SK-N-SH (cell line): ENCODE results near the gene SPI1. TPM values are rescaled to one million over a fixed set of nuclear protein-coding genes. Genes with fewer than 3 reads are reported as not detected.

Experiments used
- CTCF ChIA-PET: fragments of 300-600, 350-600 bp; formaldehyde crosslinking; extraction: SDS; loops from one replicate; lab custom pipeline; 2021; lab: Yijun Ruan, JAX
- POLR2A ChIA-PET: fragments of 350-600 bp; sonication (Branson Sonifier 250); formaldehyde crosslinking; extraction: SDS; loops from one replicate; lab custom pipeline; 2020; ENCODE audit warnings: antibody characterized with exemption, inconsistent platforms; lab: Yijun Ruan, JAX
- DNase-seq: peaks from one replicate; pipeline ENCODE4 v3.0.0; 2012
- H2AFZ ChIP-seq: fragments of 200-600 bp; sonication (generic); 2 replicates; pipeline ENCODE4 v1.8.1; 2016; ENCODE audit warnings: antibody characterized with exemption, mild to moderate bottlenecking, low read depth
- H3F3A ChIP-seq: fragments of 200-600 bp; sonication (generic); replicated peaks from 2 replicates; pipeline ENCODE3; 2016; ENCODE audit warnings: antibody characterized with exemption, mild to moderate bottlenecking; ENCODE audit not compliant: insufficient read depth
- H3K27ac ChIP-seq, 2 experiments: fragments of 200-500 bp in 1 of 2; fragments of 200-600 bp in 1 of 2; sonication (Bioruptor generic) in 1 of 2; sonication (generic), shearing (Covaris generic) in 1 of 2; 2 replicates each; pipeline versions ENCODE4 v1.5.1 to v1.6.1; 2014 to 2016; ENCODE audit warnings: low read depth in 2 of 2, inconsistent platforms in 1 of 2, low read length in 1 of 2, mild to moderate bottlenecking in 1 of 2, mixed read lengths in 1 of 2
- H3K27me3 ChIP-seq: fragments of 200-600 bp; sonication (generic), shearing (Covaris generic); 2 replicates; pipeline ENCODE4 v1.6.1; 2016; ENCODE audit warnings: mixed run types; ENCODE audit not compliant: insufficient read depth
- H3K36me3 ChIP-seq, 2 experiments: fragments of 200-500 bp in 1 of 2; fragments of 200-600 bp in 1 of 2; sonication (Bioruptor generic) in 1 of 2; sonication (generic) in 1 of 2; replicated peaks in 1 of 2; 2 replicates each; pipeline versions ENCODE3 to v1.5.1; 2014 to 2016; ENCODE audit warnings: low read length in 1 of 2, mild to moderate bottlenecking in 1 of 2; ENCODE audit not compliant: insufficient read depth in 2 of 2, control insufficient read depth in 1 of 2
- H3K4me1 ChIP-seq, 2 experiments: fragments of 200-500 bp in 1 of 2; fragments of 200-600 bp in 1 of 2; sonication (Bioruptor generic) in 1 of 2; sonication (generic), shearing (Covaris generic) in 1 of 2; 2 replicates each; pipeline versions ENCODE4 v1.5.1 to v1.6.1; 2014 to 2016; ENCODE audit warnings: low read depth in 1 of 2, low read length in 1 of 2, mixed run types in 1 of 2; ENCODE audit not compliant: insufficient read depth in 2 of 2, control insufficient read depth in 1 of 2
- H3K4me2 ChIP-seq: fragments of 200-600 bp; sonication (generic), shearing (Covaris generic); 2 replicates; pipeline ENCODE4 v1.6.1; 2017; ENCODE audit warnings: mixed run types
- H3K4me3 ChIP-seq, 2 experiments: fragments of 200-500 bp in 1 of 2; fragments of 200-600 bp in 1 of 2; sonication (Bioruptor generic) in 1 of 2; sonication (generic), shearing (Covaris generic) in 1 of 2; 2 replicates each; pipeline versions ENCODE4 v1.5.1 to v1.8.1; 2014 to 2016; ENCODE audit warnings: low read depth in 2 of 2, inconsistent platforms in 1 of 2, low read length in 1 of 2, mild to moderate bottlenecking in 1 of 2, mixed read lengths in 1 of 2, moderate library complexity in 1 of 2
- H3K79me2 ChIP-seq: fragments of 200-600 bp; sonication (generic); 2 replicates; pipeline ENCODE4 v1.8.1; 2017; ENCODE audit warnings: mild to moderate bottlenecking; ENCODE audit not compliant: insufficient read depth
- H3K9ac ChIP-seq: fragments of 200-600 bp; sonication (generic); 2 replicates; pipeline ENCODE4 v1.6.1; 2017; ENCODE audit warnings: mixed run types
- H3K9me2 ChIP-seq: fragments of 200-600 bp; sonication (generic); 2 replicates; pipeline ENCODE4 v1.6.1; 2017; ENCODE audit warnings: mixed run types
- H3K9me3 ChIP-seq: fragments of 200-600 bp; sonication (generic); 2 replicates; pipeline ENCODE4 v1.6.1; 2017; ENCODE audit warnings: mixed run types, mild to moderate bottlenecking, moderate library complexity
- H4K20me1 ChIP-seq: fragments of 200-600 bp; sonication (generic); 2 replicates; pipeline ENCODE4 v1.6.1; 2017; ENCODE audit warnings: mild to moderate bottlenecking, mixed run types; ENCODE audit not compliant: insufficient read depth
- ELF1 ChIP-seq: IDR thresholded peaks from 2 replicates; pipeline ENCODE4 v1.4.0; 2012
- EP300 ChIP-seq, 2 experiments: IDR thresholded peaks; 2 replicates each; pipeline versions ENCODE4 v1.4.0 to v1.6.1; 2012; ENCODE audit warnings: borderline replicate concordance in 1 of 2, low read depth in 1 of 2, low read length in 1 of 2
- FOSL2 ChIP-seq: IDR thresholded peaks from 2 replicates; pipeline ENCODE4 v1.4.0; 2012; ENCODE audit warnings: low read depth, mild to moderate bottlenecking, moderate library complexity, borderline replicate concordance
- FOXJ3 ChIP-seq: sonication (generic); formaldehyde crosslinking; IDR thresholded peaks from 2 replicates; pipeline ENCODE4 v1.5.1; 2020; ENCODE audit warnings: mild to moderate bottlenecking, missing genetic modification reagents
- FOXM1 ChIP-seq: IDR thresholded peaks from 2 replicates; pipeline ENCODE4 v1.4.0; 2012; ENCODE audit warnings: low read depth, mild to moderate bottlenecking
- GABPA ChIP-seq: IDR thresholded peaks from 2 replicates; pipeline ENCODE4 v1.4.0; 2012; ENCODE audit warnings: low read depth, mild to moderate bottlenecking
- MXI1 ChIP-seq: IDR thresholded peaks from 2 replicates; pipeline ENCODE4 v1.6.1; 2012; ENCODE audit warnings: mild to moderate bottlenecking, low read depth, low read length, improper control_type of control experiment
- RAD21 ChIP-seq: IDR thresholded peaks from 2 replicates; pipeline ENCODE4 v1.6.1; 2012; ENCODE audit warnings: mild to moderate bottlenecking, low read length
- RCOR1 ChIP-seq: fragments of 150-350 bp; IDR thresholded peaks from 2 replicates; pipeline ENCODE4 v1.6.1; 2017; ENCODE audit warnings: antibody characterized with exemption, low read length
- RXRA ChIP-seq: IDR thresholded peaks from 2 replicates; pipeline ENCODE4 v1.4.0; 2012; ENCODE audit warnings: low read depth, mild to moderate bottlenecking, borderline replicate concordance
- TAF1 ChIP-seq: IDR thresholded peaks from 2 replicates; pipeline ENCODE4 v1.6.1; 2012; ENCODE audit warnings: low read depth, mild to moderate bottlenecking, low read length, moderate library complexity, borderline replicate concordance
- TCF12 ChIP-seq: IDR thresholded peaks from 2 replicates; pipeline ENCODE4 v1.4.0; 2012
- TEAD4 ChIP-seq: IDR thresholded peaks from 2 replicates; pipeline ENCODE4 v1.4.0; 2012; ENCODE audit warnings: mild to moderate bottlenecking, borderline replicate concordance; ENCODE audit not compliant: insufficient read depth
- WGBS: methylation state at CpG from one replicate; pipeline ENCODE4 v1.1.6; 2017; ENCODE audit warnings: low lambda C conversion rate; 5-methylcytosine and 5-hydroxymethylcytosine counted together
- polyA plus RNA-seq, 3 experiments: library from polyadenylated mRNA; depleted of rRNA; stranded (reverse); fragments of >200 nt; gene quantifications; 2 replicates each; pipeline ENCODE4 v1.2.3, GENCODE V29; 2012
- TF ChIP-seq, protein P1 (sequence below): IDR thresholded peaks from 2 replicates; pipeline ENCODE4 v1.4.0; 2012; ENCODE audit warnings: low read depth, borderline replicate concordance
- TF ChIP-seq, protein P2 (sequence below): fragments of 150-350 bp; IDR thresholded peaks from 2 replicates; pipeline ENCODE4 v1.6.1; 2016; ENCODE audit warnings: mild to moderate bottlenecking, low read depth, low read length
- TF ChIP-seq, protein P3 (sequence below): fragments of 150-350 bp; IDR thresholded peaks from 2 replicates; pipeline ENCODE4 v1.6.1; 2017; ENCODE audit warnings: antibody characterized with exemption, low read length, low read depth, borderline replicate concordance
- TF ChIP-seq, protein P4 (sequence below): IDR thresholded peaks from 2 replicates; pipeline ENCODE4 v1.4.0; 2012; ENCODE audit warnings: low read depth

SPI1 gene
- polyA plus RNA-seq, 1 of the 3 experiments (the other 2 are of a cell fraction) = not detected

DNA sequence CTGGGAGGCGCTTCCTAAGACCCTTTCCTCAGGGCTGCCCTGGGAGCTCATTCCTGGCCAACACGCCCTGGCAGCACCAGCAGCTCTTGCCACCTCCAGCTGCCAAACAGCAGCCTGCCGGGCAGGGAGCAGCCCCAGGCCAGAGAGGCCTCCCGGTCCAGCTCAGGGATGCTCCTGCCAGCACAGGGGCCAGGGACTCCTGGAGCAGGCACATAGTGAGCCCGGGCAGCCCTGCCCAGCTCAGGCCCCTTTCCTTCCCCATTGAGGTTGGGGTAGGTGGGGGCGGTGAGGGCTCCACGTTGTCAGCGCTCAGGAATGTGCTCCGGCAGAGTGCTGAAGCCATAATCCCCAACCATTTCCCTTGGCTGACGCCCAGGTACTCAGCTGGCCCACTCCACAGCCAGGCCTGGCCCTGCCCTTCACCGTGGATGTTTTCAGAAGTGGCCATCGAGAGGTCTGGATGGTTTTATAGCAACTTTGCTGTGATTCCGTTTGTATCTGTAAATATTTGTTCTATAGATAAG is 37.7 kb upstream of the SPI1 start (continued):
- no peak; a peak in 1 of 4 replicates for TF ChIP-seq EP300 (IDR thresholded peaks at IDR 0.05; ENCODE audit: borderline replicate concordance in 1 of 2, low read depth in 1 of 2, low read length in 1 of 2)
- TF ChIP-seq, all 33 proteins: peak for 12

DNA sequence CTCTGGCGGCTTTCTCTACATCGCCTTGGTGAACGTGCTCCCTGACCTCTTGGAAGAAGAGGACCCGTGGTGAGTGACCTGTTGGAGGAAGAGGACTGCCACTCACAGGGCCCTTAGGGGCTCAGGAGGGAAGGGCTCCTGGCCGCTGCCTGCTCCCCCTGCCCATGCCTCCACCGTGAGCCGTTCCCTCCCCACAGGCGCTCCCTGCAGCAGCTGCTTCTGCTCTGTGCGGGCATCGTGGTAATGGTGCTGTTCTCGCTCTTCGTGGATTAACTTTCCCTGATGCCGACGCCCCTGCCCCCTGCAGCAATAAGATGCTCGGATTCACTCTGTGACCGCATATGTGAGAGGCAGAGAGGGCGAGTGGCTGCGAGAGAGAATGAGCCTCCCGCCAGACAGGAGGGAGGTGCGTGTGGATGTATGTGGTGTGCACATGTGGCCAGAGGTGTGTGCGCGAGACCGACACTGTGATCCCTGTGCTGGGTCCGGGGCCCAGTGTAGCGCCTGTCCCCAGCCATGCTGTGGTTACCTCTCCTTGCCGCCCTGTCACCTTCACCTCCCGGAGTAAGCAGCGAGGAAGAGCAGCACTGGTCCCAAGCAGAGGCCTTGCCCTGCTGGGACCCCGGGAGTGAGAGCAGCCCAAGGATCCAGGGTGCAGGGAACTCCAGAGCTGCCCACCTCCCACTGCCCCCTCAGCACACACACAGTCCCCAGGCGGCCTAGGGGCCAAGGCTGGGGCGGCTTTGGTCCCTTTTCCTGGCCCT is 36.9 kb upstream of the SPI1 start:
- H3K27me3 ChIP-seq = no peaks in the 10 kb centered on the region
- no peak overlapping the region for H2AFZ ChIP-seq
- no peaks in the 10 kb centered on the region for H3K9me3 ChIP-seq
- H3K4me1 ChIP-seq = peaks cover 19 to 21% of the 10 kb centered on the region in 2 experiments; a peak in 3 of 4 replicates
- peak overlapping the region; percentile 59 for H3K4me2 ChIP-seq
- H3K4me3 ChIP-seq = no peak overlapping the region
- no peak for DNase-seq
- CTCF ChIA-PET = interaction anchor here (0.7 to 1.7 kb wide), 4 partner anchors 8 to 60 kb away, joined by 3 to 6 read pairs (median 4); no protein-coding TSS in a partner anchor
- H3K79me2 ChIP-seq = peaks cover 25% of the 10 kb centered on the region
- H3K9me2 ChIP-seq = no peaks in the 10 kb centered on the region
- 0 out of 2 replicates have a peak, but pooled peaks cover 3% of the 10 kb centered on the region for H4K20me1 ChIP-seq
- H3K9ac ChIP-seq = peak overlapping the region; percentile 44; the same call in 1 of the 2 replicates
- TF ChIP-seq FOSL2 (no peak), ELF1 (no peak), FOXJ3 (CRISPR knock-in tag) (no peak), RXRA (no peak), FOXM1 (no peak)
- TF ChIP-seq, protein P1, sequence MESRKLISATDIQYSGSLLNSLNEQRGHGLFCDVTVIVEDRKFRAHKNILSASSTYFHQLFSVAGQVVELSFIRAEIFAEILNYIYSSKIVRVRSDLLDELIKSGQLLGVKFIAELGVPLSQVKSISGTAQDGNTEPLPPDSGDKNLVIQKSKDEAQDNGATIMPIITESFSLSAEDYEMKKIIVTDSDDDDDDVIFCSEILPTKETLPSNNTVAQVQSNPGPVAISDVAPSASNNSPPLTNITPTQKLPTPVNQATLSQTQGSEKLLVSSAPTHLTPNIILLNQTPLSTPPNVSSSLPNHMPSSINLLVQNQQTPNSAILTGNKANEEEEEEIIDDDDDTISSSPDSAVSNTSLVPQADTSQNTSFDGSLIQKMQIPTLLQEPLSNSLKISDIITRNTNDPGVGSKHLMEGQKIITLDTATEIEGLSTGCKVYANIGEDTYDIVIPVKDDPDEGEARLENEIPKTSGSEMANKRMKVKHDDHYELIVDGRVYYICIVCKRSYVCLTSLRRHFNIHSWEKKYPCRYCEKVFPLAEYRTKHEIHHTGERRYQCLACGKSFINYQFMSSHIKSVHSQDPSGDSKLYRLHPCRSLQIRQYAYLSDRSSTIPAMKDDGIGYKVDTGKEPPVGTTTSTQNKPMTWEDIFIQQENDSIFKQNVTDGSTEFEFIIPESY = no peak
- H3K36me3 ChIP-seq = peaks cover 52 to 66% of the 10 kb centered on the region in 2 experiments
- POLR2A ChIA-PET = interaction anchor here (0.7 kb wide), 1 partner anchor 11 kb away, joined by 3 read pairs; the partner anchor contains the start of gene PSMC3
- peak overlapping the region; percentile 71 to 83 for H3K27ac ChIP-seq
- peaks cover 41% of the 10 kb centered on the region for H3F3A ChIP-seq
- WGBS = 95% methylated on average over 24 of the region's 31 CpGs

DNA sequence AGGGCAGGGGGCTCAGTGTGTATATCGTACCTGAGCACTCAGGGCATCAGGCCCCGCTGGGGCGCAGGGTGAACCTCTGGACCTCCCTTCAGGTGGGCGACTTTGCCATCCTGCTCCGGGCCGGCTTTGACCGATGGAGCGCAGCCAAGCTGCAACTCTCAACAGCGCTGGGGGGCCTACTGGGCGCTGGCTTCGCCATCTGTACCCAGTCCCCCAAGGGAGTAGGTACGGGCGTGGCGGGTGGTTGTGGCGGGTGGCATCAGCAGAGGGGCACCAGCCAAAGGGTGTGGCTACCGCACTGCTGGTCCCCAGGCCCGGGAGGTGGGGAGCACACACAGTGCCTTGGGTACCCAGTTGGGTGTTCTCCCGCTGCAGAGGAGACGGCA is 36.3 kb upstream of the SPI1 start:
- Histone ChIP-seq H3K4me2 (no peak overlapping the region), H2AFZ (no peak overlapping the region), H3K27ac (peak overlapping the region in 1 of 2 experiments; percentile 38; a peak in 1 of 4 replicates), H3K4me3 (no peak overlapping the region), H3K9ac (no peak overlapping the region), H3K9me2 (no peaks in the 10 kb centered on the region), H3K79me2 (peaks cover 31% of the 10 kb centered on the region), H3K9me3 (no peaks in the 10 kb centered on the region), H3K27me3 (no peaks in the 10 kb centered on the region), H3F3A (peaks cover 41% of the 10 kb centered on the region), H4K20me1 (0 out of 2 replicates have a peak, but pooled peaks cover 3% of the 10 kb centered on the region), H3K36me3 (peaks cover 56 to 60% of the 10 kb centered on the region in 2 experiments), H3K4me1 (peaks cover 25 to 27% of the 10 kb centered on the region in 2 experiments; a peak in 3 of 4 replicates)
- TF ChIP-seq, protein P2, sequence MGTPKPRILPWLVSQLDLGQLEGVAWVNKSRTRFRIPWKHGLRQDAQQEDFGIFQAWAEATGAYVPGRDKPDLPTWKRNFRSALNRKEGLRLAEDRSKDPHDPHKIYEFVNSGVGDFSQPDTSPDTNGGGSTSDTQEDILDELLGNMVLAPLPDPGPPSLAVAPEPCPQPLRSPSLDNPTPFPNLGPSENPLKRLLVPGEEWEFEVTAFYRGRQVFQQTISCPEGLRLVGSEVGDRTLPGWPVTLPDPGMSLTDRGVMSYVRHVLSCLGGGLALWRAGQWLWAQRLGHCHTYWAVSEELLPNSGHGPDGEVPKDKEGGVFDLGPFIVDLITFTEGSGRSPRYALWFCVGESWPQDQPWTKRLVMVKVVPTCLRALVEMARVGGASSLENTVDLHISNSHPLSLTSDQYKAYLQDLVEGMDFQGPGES = no peak
- TF ChIP-seq RAD21 (no peak), RXRA (no peak), MXI1 (no peak), TAF1 (no peak), FOXJ3 (CRISPR knock-in tag) (no peak), RCOR1 (no peak), TEAD4 (no peak), FOXM1 (no peak), GABPA (no peak), TCF12 (no peak)
- TF ChIP-seq, protein P3, sequence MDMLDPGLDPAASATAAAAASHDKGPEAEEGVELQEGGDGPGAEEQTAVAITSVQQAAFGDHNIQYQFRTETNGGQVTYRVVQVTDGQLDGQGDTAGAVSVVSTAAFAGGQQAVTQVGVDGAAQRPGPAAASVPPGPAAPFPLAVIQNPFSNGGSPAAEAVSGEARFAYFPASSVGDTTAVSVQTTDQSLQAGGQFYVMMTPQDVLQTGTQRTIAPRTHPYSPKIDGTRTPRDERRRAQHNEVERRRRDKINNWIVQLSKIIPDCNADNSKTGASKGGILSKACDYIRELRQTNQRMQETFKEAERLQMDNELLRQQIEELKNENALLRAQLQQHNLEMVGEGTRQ = no peak
- TF ChIP-seq, protein P4, sequence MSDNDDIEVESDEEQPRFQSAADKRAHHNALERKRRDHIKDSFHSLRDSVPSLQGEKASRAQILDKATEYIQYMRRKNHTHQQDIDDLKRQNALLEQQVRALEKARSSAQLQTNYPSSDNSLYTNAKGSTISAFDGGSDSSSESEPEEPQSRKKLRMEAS = no peak
- DNase-seq = no peak
- ChIA-PET CTCF (no interaction called here), POLR2A (no interaction called here)
- 83% methylated on average over 9 of the region's 19 CpGs for WGBS
